Neutrophil (primary cell): ENCODE data around the gene ANKRD30A.
"Not testable (repeated sequence)": the region's sequence is repeated elsewhere in the genome, so short reads cannot be mapped to it uniquely, and the experiment has no call there.

Experiments used
- H3K27ac ChIP-seq: fragments of 200-600 bp; sonication (generic); 2 replicates; pipeline ENCODE4 v1.5.1; 2016; ENCODE audit warnings: mild to moderate bottlenecking, moderate library complexity
- H3K27me3 ChIP-seq: fragments of 200-600 bp; sonication (generic); 2 replicates; pipeline ENCODE4 v1.6.0; 2016; ENCODE audit warnings: mild to moderate bottlenecking
- H3K36me3 ChIP-seq: fragments of 200-600 bp; sonication (generic); 2 replicates; pipeline ENCODE4 v1.5.1; 2017
- H3K4me1 ChIP-seq, 2 experiments: fragments of 200-600 bp in 1 of 2; sonication (generic) in 1 of 2; 1 replicate in 1 of 2; 2 replicates in 1 of 2; pipeline versions ENCODE4 v1.5.1 to v1.6.1; 2013 to 2016; ENCODE audit warnings: low read depth in 1 of 2, low read length in 1 of 2, mild to moderate bottlenecking in 1 of 2, moderate library complexity in 1 of 2; ENCODE audit not compliant: control insufficient read depth in 1 of 2, insufficient read depth in 1 of 2
- H3K4me3 ChIP-seq, 2 experiments: fragments of 200-600 bp in 1 of 2; sonication (generic) in 1 of 2; 1 replicate in 1 of 2; 2 replicates in 1 of 2; pipeline ENCODE4 v1.5.1; 2013 to 2016; ENCODE audit warnings: low read depth in 1 of 2, low read length in 1 of 2, mild to moderate bottlenecking in 1 of 2, moderate library complexity in 1 of 2
- H3K9me3 ChIP-seq: fragments of 200-600 bp; sonication (generic); 2 replicates; pipeline ENCODE4 v1.5.1; 2016
- CTCF ChIP-seq: fragments of 200-600 bp; sonication (generic); IDR thresholded peaks from 2 replicates; pipeline ENCODE4 v1.5.1; 2016; ENCODE audit warnings: antibody characterized with exemption

Gene ANKRD30A

DNA sequence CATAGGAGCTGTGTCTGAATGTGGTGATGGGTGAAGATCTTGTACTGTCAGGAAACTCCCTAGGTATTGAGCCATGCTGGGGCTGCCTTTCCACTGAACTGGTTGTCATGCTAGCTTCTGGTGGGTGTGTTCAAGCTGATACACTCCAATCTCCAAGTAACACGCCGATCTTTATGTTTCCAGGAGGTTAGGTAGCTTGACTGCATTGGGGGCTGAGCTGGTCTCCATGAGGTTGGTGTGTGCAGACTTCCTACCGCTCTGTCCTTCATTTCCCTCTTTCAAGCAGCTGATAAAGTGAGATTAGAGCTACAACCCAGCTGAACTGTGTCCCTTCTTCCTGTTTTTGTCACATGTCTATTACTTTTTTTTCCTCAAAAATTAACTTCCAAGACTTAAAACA, 265.5 kb downstream of the ANKRD30A start:
- no peak overlapping the region for H3K27ac ChIP-seq
- H3K36me3 ChIP-seq, result no peaks in the 10 kb centered on the region

GRCh38 chr10:37400774-37401173, 275.4 kb downstream of the ANKRD30A start:
- H3K27me3 ChIP-seq, result not testable (repeated sequence)

More for the DNA sequence above, 265.5 kb downstream of the ANKRD30A start:
- Histone ChIP-seq H3K9me3 (no peaks in the 10 kb centered on the region), H3K4me1 (no peaks in the 10 kb centered on the region), H3K27me3 (no peaks in the 10 kb centered on the region), H3K4me3 (no peak overlapping the region)
- no peak for TF ChIP-seq CTCF

DNA sequence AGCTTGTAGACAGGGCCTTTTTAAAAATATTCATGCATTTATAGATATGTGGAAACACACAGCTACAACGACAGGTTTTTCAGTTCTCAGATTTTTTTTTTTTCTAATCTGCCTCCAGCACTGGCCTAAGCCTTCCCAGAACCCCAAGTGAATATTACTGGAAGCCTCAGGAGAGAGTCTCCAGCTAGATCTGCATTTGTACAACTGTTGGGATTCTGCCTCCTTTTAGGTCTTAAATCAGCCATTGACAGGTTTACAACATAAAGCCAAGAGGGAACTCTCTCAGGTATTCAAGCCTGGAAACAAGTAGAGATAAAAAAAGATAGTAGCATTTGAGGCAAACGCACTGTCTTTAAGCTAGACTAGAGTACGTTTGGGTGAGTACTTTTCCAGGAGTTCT, 275.8 kb downstream of the ANKRD30A start:
- H3K27me3 ChIP-seq, result no peaks in the 10 kb centered on the region
- H3K4me3 ChIP-seq, result no peak overlapping the region
- no peak for TF ChIP-seq CTCF
- no peak overlapping the region for H3K27ac ChIP-seq
- no peaks in the 10 kb centered on the region for H3K4me1 ChIP-seq
- H3K9me3 ChIP-seq, result peaks cover 5% of the 10 kb centered on the region
- H3K36me3 ChIP-seq, result no peaks in the 10 kb centered on the region

More at GRCh38 chr10:37400774-37401173, 275.4 kb downstream of the ANKRD30A start:
- not testable (repeated sequence) for H3K9me3 ChIP-seq, H3K4me1 ChIP-seq, H3K36me3 ChIP-seq, H3K4me3 ChIP-seq, H3K27ac ChIP-seq

DNA sequence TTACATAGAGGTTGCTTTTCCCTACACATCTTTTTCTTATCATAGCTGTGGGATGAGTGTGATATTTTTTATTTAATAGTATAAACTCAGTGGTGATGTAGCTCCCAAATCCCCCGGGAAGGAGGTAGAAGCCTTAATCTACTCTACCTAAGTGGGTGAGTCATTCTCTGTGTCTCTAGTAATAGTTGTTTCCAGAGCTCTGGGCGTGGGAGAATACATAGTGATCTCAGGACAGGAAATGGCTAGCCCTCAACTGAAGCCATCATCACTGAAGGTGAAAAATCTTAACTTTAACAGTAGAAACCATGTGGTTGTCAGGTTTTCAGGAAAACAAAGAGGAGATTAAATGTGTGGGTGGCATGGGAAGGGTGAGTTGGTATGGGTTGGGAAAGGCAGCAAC, 278.4 kb downstream of the ANKRD30A start:
- Histone ChIP-seq H3K27ac (no peak overlapping the region), H3K27me3 (no peaks in the 10 kb centered on the region), H3K36me3 (no peaks in the 10 kb centered on the region), H3K9me3 (peaks cover 5% of the 10 kb centered on the region), H3K4me3 (no peak overlapping the region), H3K4me1 (no peaks in the 10 kb centered on the region)
- TF ChIP-seq CTCF, result no peak
